GM18870 (cell line): ENCODE results near the gene NDUFV3.
A peak's percentile ranks its signal among the peaks of the same experiment; 100 is the strongest.
"Not testable (repeated sequence)": the region's sequence is repeated elsewhere in the genome, so short reads cannot be mapped to it uniquely, and the experiment has no call there.

ENCODE experiments used
- ATAC-seq: cut with Tn5 transposase; IDR thresholded peaks from one replicate; pipeline ENCODE4 v1.9.1; 2021; ENCODE audit warnings: moderate library complexity; ENCODE audit not compliant: unreplicated experiment

The NDUFV3 gene

DNA sequence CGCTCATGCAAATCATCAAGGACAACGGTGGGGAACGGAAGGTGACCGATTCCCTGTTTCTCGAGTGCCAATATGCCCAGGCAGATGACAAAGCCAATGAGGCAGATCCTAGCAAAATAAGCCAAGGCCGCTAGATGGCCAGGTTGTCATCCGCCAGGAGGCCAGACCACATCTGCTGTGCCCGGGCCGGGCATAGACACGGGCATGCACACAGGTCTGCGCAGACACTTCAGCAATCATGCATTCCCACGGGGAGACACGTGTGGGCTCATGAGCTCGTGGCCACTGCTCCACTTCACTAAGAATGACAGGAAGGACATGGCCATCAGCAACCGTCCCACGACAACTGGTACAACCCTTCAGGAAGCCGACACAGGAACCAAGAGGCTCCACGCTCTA, 37.2 kb upstream of the NDUFV3 start:
- no peak for ATAC-seq

GRCh38 chr21:42857216-42857615, 35.9 kb upstream of the NDUFV3 start:
- no peak for ATAC-seq

DNA sequence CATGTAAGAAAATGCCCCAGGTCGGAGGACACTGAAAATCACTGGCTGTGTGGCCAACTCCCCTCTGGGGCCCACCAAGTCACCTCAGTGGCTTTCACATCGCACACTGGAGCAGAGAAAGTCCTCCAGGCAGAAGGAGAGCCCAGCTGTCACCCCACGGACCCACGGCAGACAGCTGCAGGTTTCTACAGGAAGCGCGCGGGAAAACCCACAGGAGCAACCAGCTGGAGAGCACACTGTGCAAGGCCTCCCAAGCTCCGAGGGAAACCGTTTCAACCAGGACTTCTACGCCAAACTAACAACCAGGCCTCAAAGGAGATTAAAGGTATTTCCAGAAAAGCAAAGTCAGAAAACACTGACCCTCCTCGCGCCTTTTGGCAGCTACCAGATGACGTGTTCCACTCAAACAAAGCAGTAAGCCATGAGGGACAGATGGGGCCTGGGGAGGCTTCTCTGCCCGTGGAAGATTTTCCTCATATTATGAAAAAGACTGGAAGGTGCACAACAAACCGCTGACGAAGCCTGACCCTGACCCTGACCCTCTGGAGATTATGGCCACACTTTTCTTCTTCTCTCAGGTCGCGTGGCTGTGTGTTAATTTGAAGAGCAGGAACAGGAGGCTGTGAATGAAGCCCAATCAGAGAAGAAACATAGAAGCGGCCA, 34.8 kb upstream of the NDUFV3 start:
- ATAC-seq: no peak

DNA sequence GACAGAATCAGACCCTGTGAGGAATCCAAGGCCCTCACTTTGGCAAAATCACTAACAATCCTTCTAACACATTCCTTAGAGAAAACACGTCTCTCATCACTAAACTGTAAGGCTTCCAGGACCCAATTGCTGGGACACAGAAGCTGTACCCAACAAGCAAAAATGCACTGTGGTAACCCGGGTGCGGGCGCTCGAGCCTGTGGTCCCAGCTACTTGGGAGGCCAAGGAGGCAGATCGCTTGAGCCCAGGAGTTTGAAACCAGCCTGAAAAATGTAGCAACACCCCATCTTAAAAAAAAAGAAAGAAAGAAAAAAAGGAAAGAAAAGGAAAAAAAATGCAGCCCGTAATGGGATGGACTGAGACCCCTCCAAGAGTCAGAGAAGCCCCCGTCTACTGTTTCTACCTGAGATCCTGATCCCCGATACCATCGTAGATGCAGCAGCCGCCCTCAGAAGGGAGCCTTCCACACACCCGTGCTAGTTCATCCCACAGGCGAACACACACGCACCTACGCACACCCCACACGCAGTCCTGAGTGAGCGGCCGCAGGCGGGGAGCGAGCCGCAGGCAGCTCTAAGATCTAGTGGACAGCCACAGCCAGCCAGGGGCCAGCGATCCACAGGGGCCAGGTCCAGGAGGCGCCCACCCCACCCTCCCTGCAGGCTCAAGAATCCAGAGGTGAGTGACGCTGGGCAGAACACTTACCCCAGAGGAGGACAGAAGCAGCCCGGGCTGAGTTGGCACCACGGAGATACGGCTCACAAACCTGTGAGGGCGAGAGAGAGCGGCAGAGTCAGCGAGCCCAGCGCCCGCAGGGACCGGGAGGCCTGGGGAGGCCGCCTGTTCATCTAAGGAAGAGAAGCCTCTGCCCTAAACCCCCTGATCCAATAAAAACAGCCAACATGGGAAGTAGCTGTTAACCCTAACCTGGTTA, 33.9 kb upstream of the NDUFV3 start:
- ATAC-seq: no peak

DNA sequence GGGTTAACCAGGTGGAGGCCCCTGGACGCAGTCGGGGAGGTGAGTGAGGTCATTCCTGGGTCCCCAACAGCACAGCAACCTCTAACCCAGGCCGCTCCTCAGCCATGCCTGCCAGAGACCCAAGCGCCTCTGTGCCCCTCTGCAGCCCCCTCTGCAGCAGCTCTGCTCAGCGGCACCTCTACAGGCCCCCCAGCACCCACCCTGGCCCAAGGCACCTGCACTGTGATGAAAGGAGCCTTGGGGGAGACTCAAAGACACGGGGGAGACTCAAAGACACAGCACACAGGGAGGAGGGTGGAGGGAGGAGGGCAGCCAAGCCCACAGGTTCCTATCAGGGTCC, 33.2 kb upstream of the NDUFV3 start:
- no peak for ATAC-seq

DNA sequence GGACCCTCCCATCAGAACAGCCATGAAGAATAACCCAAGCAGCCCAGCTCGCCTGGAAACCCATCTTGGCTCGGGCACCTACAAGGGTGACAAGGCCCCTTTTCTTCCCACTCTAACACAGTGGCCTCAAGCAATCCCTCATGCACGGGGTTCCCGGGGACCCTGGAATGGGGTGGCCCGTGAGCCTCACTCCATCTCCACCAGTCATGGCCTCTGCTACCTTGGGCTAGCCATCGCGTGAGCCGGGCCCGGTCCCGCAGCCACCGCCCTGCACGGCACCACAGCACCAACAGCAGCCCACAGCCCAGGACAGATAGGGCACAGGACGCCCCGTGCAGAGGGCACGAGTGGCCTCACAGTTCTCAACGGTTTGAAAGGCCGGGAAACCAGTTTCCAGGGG, 32.8 kb upstream of the NDUFV3 start:
- ATAC-seq: no peak

- ATAC-seq: no peak
Observed at GRCh38 chr21:42861311-42861847, 31.7 kb upstream of the NDUFV3 start.

DNA sequence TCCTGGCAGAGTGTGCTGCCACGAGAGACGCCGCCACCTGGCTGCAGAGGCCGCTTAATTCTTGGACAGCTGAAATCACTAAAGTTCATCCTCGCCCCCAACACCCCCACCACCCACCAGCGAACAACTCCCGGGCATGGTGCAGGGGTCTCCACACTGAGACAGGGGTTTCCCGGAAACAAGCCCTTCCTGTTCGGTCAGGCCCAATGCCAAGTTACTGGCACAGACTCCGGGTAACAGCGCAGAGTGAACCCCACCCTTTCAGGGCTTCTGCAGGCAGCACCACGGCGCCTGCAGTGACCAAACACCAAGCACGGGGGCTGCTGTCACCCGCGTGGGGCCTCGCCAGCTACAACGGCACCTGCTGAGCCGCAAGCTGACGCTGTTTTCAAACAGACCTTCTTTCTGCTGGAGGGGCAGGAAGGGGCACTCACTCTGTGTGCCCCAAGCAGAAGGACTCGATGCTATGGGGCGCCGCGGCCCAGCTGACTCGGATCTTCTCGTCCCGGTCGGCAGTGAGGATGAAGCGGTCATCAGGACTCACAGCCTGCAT, 31.2 kb upstream of the NDUFV3 start:
- no peak for ATAC-seq

GRCh38 chr21:42862774-42863503, 30.2 kb upstream of the NDUFV3 start:
- ATAC-seq: no peak

DNA sequence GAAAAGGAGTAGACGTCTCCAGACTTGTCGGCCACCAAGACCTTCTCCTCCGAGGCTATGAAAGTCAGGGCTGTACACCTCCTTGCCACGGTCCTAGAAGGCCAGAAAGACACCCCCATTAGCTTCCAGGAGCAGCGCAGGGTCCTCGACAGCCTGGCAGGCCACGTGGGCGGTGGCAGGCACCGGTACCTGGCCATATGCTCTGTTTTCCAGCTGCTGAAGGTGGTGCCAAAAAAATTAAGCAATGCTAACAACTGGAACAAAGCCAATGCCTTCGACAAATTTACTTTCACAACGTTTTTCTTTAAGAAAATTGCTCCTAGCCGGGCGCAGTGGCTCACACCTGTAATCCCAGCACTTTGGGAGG, 29.6 kb upstream of the NDUFV3 start:
- ATAC-seq: no peak

DNA sequence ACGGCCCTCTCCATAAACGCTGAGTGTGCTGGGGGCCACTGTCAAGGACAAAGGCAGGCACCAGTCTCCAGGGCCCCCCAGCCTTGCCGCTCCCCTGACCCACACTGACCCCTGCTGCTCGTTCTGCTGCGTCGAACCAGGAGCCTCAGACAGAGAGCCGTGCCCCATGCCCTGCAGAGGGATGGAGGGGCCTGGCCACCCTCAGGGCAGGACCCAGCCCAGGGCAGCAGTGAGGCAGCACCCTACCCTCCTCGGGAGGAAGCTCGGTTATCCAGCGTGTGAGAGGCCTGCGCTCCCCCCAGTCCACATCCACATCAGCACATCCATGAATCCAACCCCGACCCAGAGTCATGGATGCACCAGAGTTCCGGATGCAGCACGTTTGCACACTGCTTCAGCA, 28.8 kb upstream of the NDUFV3 start:
- ATAC-seq: no peak

DNA sequence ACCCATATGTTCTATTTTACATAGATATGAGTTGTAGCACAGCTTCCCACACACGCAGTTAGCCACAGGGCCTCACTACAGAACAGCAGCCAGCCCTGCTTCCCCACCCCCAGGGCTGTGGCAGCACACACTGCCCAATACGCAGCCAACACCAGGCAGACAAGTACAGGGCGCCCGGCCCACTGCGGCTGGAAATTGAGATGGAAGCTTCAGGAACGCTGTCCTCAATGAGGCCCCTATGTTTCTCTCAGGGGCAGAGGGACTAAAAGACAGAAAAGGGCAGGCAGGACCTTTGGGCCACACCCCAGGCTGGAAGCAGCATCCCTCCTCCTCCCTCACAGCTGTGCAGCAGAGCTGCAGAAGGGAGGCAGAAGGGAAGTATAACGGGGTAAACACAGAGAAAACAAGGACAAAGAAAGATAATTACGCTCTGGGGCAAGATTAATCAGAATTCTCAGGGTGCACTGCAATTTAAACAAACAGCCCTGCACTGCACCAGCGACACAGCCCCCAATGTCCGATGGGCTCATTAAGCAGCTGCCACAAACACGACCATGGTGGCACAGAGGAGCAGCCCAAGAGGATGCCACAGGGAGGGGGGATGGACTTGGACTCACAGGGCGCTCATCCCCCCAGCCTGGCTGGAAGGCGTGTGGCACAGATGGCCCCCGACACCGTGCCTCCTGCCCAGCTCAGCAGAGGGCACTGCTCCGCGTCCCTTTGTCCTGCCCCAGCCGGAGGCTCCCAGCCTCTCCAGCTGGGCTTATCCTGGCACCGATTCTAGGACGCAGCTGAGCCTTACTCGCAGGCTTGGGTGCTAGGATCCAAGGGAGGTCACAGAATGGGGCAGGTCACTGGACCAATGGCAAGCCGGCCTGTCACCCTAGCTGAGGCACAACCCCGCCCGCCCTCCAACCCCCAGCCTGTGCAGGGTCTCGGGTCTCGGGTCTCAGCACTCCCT, 28.0 kb upstream of the NDUFV3 start:
- no peak for ATAC-seq

- no peak for ATAC-seq
Observed at GRCh38 chr21:42865776-42866160, 27.3 kb upstream of the NDUFV3 start.

DNA sequence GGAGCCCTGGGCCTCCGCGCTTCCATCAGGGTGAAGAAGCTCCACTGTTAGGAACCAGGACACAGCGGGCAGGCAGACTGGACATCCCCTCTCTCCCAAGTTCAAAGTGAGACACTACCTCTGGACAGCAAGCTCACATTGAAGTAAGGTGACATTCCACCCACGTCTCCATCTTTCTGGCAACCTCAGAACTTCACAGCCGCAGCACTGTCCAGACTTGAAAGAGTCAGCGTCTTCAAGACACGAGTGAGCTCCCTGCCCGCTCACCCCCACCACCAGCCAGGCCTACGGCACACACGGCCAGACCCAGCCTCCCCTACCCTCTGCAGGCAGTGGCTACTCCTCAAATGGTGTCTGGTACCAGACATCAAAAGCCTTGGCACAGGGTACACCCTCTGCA, 24.9 kb upstream of the NDUFV3 start:
- ATAC-seq: no peak

- ATAC-seq: no peak
Observed at GRCh38 chr21:42873096-42873495, 20.0 kb upstream of the NDUFV3 start.

DNA sequence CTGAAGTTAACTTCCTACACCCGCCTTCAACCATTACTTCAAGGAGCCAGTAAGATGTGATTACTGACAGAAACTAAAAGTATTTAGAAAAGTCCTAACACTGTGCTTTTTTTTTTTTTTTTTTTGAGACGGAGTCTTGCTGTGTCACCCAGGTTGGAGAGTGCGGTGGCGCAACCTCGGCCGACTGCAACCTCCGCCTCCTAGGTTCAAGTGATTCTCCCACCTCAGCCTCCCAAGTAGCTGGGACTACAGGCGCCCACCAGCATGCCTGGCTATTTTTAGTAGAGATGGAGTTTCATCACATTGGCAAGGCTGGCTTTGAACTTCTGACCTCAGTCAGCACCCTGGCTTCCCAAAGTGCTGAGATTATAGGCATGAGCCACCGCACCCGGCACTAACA, 17.3 kb upstream of the NDUFV3 start:
- not testable (repeated sequence) for ATAC-seq

DNA sequence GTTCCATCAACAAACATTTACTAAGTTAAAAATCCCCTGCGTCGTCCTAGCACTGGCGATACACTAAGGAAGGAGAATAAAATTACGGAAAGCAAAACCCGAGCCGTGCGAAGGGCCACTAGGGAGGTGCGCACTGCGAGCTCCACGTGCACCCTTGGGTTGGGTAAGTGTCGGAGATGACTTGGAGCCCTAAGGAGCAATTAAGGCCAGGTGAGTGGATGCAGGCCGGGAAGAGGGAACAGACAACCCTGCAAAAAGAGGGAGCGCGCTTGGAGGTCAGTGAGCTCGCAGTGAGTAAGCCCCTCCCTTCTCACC, 14.5 kb upstream of the NDUFV3 start:
- peak; percentile 25 for ATAC-seq

GRCh38 chr21:42878993-42879787, 13.9 kb upstream of the NDUFV3 start, which contains the start of gene WDR4:
TSS of gene WDR4 (minus strand) at chr21:42879539. CDS start at chr21:42879495, 44 bp downstream.
- peak; percentile 76 for ATAC-seq

DNA sequence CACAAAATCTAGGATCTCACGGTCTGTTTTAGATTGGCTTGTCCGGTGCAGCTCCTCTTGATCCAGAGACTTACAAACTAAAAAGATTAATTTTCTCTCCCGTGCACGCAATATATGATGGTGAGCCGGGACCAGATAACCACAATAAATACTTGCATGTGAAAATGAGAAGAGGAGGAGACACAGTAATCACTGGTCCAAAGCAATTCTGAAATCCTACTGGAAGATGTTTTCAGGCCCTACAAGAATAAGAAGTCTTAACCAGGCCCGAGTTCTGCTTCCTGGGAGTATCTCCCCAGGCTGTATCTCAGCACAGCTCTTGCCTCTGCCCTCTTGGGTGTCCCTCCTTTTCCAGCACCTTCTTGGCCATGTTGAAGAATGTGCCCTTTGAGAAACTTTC, 12.8 kb upstream of the NDUFV3 start:
- ATAC-seq: no peak
